SK-MEL-5 (cell line): Measurements from ENCODE around the gene MYCN. TPM values are rescaled to one million over a fixed set of nuclear protein-coding genes. Genes with fewer than 3 reads are reported as not detected.
"Not testable (repeated sequence)": the region's sequence is repeated elsewhere in the genome, so short reads cannot be mapped to it uniquely, and the experiment has no call there.

Source experiments
- DNase-seq: peaks from one replicate; pipeline ENCODE4 v3.0.0-alpha.2; 2016; ENCODE audit warnings: low read depth, low spot score
- in situ Hi-C: cut with HindIII; loops from 2 replicates; pipeline ENCODE4 v1.10.0; 2016; ENCODE audit warnings: low sequenced_read_pairs, high pct_unique_total_duplicates, low pct_unique_long_range_greater_than_20kb
- total RNA-seq: library from RNA; depleted of rRNA; stranded (reverse); fragments of >200 nt; shearing (Covaris generic); gene quantifications from 2 replicates; pipeline ENCODE4 v1.2.3, GENCODE V29; 2014

Gene MYCN
- total RNA-seq, 1 experiment from 2014 or later = 0.11 TPM

DNA sequence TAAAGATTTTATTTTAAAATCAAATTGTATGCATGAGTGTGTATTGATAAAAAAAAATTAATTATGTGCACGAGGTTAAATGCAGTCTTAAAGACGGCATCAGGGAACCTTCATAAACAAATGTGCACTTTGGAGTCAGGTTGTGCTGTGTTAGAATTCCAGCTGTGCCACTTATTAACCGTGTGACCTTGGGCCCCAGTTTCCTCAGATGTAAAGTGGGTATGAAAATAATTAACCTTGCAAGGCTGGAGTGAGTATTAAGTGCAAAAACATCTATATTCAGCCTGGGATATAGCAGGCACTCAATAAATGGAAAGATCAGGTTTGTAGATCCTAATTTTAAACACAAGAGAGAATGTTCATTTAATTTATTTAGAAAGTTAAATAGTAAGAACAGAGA is 14.5 kb upstream of the MYCN start:
- DNase-seq = no peak
- in situ Hi-C loops = no loop called here

DNA sequence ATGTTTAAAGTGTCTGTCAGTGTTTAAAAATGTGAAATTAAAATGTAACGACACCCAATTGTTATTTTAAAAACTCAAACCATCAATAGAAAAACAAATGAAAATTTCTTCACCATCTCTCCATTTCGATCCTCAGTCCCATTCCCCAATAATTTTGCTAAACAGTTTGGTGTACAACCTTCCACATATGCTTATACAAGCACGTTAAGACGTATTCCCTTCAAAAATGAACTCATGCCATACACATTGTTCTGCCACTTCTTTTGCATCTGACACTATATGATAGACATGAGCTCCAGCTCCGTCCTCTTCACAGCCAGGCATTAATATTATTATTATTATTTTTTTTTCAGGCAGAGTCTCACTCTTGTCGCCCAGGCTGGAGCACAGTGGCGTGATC is 14.1 kb upstream of the MYCN start:
- in situ Hi-C loops = no loop called here
- DNase-seq = no peak

DNA sequence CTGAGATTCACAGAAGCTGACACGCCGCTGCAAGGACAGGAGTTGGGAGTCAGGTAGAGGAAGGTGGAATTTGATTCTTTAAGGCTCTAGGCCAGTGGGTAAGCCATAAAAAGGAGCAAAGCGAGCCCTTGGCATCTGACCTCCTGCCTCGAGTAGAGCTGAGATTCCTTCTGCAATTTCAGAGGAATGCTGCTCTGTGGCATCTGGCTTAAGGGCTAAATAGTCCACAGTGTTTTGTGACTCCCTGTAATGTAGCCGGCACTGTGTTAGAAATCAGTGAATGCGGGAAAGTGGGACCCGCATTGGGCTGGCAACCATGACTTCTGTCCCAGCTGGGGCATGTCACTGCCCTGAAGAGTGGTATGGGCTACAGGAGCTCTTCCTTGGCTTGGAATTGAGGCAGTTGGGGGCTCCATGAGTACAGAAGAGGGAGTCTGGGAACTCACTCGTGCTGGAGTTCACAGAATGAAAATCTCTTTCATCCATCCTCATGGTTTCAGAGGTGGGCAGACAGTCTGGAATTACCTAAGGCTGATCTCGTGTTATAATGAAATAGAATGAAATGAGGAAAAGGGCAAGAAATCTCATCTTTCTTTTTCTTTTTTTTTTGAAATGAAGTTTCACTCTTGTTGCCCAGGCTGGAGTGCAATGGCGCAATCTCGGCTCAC is 12.7 kb upstream of the MYCN start:
- in situ Hi-C loops = no loop called here
- no peak for DNase-seq

DNA sequence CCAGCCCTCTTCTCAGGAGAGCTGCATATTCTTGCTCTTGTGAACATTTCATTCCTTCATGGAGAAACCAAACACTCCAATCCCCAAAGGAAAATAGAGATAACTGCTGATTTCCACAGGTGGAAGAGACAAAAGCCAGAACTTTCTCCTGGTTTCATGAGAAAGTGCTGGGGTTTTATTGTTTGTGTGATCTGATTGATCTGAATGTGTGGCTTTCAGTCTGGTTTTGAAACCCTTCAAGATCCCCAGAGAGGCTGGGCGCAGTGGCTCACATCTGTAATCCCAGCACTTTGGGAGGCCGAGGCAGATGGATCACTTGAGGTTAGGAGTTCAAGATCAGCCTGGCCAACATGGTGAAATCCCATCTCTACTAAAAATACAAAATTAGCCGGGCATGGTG is 11.3 kb upstream of the MYCN start:
- DNase-seq, in situ Hi-C loops: not testable (repeated sequence)

DNA sequence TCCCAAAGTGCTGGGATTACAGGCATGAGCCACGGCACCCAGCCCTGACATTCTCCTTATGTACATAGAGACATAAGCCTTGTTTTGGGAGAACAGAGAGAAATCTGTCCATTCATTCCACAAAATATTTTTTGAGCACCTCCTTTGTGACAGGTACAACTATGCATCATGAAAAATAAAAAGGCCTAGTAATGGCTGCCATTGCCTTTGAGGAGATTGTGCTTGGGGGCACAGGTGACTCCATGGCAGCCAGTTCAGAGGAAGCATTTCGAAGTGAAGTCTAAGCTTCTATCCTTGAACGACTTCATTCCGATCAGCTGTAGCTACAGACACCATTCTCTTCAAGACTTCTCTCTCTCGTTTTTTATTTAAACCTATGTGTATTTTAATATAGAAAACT is 10.5 kb upstream of the MYCN start:
- in situ Hi-C loops = no loop called here
- no peak for DNase-seq

DNA sequence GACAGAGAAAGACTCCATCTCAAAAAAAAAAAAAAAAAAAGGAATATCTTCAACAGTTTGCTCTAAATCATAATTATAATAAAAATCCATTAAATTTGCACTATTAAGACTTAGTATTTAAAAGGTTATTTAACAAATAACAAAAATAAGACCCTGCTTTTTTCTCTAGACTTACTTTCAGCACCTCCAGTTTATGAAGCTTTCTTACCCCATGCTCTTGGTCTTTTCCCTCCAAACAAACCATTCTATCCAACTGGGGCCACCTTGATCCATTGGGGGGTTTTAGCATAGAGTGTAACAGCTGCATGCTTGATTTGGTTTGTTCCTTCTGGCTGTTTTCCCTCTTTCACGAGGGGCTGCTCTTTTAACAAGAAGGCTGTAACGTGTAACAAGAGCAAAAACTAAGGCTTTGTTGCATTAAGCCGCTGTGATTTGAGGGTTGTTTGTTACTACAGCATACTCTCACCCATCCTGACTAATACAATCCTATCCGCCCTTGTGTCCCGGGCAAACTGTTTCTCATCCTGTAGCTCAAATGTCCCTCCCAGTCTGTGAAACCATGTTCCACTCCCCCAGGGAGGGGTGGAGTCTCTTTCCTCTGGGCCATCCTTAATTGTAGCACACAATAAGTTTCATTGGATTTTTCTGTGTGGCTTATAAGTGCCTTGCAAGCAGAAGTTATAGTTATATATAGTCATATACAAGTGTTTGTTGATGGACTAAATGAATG is 9.6 kb upstream of the MYCN start:
- DNase-seq = no peak
- in situ Hi-C loops = no loop called here

DNA sequence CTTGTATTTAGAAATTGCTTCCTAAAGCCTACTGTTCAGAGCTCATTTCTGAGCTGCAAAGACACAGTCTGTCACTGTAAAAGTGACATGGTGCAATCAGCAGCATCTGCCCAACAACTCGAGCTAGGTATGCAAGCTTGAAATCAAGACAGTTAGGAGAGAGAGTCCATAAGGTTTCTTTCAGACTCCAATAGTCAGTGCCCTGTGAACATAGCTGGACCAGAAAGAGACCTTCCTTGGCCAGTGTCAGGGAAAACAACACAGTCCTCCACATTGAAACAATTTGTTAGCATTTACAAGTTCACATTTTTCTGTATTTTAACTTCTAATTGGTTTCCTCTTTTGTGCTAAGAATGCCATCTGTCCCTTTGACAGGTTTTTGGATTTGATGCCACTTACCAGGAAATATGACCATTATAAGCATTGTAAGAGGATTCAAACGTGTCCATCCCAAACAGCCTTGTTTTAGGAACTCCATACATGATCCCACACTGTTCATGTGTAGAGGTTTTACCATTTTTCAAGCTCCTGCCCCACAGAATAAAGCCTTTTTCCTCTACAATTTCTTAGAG is 8.9 kb upstream of the MYCN start:
- DNase-seq = no peak
- in situ Hi-C loops = no loop called here

DNA sequence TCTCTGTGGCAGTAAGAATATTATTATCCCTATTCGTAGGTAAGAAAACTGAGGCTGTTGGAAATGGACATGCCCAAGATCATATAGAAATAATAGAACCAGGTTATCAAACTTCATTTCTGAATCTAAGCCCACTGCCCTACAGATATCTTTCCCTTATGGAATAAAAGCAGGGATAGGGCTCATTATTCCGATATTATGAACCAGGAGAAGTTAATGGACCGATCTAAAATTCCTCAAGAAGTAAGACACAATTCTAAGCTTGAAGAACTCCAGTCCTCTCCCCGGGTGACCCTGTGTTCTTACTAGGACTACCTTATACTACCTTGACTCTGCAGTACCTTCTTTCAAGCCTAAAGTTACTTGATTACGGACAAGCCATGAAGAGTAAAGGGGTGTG is 8.4 kb upstream of the MYCN start:
- no peak for DNase-seq
- in situ Hi-C loops = no loop called here

DNA sequence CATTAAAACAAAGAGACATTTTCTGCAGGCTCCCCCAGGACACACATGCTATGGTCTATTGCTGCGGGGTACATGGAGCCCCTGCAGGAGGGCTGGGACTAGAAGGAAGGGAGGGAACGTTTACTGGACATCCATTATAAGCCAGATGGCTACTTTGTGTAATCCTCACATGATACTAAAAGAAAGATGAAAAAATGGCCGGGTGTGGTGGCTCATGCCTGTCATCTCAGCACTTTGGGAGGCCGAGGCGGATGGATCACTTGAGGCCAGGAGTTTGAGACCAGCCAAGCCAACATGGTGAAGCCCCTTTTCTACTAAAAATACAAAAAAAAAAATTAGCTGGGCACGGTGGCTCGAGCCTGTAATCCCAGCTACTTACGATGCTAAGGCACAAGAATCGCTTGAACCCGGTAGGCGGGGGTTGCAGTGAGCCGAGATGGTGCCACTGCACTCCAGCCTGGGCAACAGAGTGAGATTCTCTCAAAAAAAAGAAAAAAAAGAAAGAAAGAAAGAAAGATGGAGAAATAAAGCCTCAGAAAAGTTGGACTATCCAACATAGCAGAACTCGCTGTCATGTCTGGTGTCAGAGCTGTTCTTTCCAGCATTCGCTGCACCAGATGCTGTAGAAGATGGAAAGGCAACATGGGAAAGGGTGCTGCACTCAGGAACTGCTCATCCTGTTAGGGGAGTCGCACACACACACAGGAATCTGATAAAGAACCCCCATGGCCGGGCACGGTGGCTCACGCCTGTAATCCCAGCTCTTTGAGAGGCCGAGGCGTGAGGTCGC is 7.8 kb upstream of the MYCN start:
- in situ Hi-C loops = no loop called here
- DNase-seq = no peak

DNA sequence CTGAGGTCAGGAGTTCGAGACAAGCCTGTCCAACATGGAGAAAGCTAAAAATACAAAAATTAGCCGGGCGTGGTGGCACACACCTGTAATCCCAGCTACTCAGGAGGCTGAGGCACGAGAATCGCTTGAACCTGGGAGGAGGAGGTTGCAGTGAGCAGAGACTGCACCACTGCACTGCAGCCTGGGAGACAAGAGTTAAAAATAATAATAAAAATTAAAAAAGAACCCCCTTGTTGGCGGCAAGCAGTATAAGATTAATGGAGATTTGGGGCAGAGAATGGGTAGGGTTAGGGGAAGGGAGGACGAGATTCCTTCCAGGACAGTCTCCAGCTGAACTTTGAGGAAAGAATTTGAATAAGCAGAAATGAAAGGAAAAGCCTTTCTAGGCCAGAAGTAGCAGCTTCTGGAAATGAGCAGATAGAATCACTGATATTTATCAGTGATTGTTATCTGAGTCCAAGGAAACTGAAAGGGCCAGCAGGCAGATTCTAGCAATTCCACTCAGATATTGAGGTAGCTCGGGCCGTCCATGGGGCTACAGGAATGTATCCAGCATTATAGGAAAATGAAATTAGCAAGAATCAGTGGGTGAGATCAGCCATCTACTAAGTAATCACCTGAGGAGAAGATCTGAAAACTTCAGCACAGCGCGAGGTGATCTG is 7.0 kb upstream of the MYCN start:
- in situ Hi-C loops = no loop called here
- DNase-seq = no peak

DNA sequence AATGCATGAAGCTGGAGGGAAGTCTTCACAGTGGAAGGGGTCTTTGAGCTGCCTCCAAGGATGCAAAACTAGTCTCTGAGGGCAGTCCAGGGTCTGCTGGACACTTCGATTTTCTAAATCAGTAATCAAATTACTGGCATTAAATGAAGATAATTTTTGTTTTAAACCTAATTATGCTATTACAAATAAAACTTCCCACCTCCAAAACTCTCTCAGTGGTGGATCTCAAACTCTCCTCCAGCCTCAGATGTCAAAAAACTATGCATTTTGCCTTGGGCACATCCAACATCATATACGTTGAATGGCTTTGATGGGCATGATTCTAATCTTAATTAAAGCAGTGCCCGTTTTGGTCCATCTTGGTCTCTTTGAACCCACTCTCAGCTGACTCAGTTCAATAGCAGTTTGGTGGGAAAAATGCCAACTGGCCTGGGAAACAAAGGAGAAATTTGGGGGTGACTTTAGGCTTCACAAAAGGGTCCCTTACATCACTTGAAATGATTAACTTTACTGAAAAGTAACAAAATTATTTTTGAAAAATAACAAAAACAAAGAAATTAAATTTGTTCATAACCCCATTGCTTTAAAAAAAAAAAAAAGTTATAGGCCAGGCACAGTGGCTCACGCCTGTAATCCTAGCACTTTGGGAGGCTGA is 5.9 kb upstream of the MYCN start:
- in situ Hi-C loops = no loop called here
- no peak for DNase-seq

DNA sequence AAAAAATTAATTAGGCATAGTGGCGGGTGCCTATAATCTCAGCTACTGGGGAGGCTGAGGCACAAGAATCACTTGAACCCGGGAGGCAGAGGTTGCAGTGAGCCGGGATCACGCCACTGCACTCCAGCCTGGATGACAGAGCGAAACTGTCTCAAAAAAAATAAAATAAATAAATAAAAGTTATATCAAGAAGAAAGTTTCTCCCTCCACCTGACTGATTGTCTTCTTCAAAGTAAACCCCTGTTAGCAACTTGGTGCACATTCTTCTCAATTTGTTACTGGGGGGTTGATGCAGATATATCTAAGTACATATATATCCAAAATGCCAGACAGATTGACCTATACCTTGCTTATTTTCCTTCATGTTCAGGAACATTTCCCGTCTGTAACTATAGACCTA is 5.2 kb upstream of the MYCN start:
- no peak for DNase-seq
- in situ Hi-C loops = no loop called here

DNA sequence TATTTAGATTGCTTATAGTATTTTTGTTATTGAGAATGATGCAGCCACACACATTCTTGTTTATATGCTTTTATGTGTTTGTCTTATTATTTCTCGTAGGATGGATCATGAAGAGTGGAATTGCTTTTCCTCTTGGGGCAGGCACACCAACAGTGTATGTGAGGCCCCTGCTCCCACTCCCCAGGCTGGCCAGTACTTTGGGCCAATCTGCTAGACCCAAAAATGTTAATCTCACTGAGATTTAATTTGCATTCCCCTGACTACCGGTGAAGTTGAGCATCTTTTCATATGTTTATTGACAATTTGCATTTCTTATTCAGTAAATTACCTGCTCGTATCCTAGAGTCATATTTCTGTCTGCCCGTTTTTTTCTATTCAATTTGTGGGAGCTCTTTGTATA is 4.7 kb upstream of the MYCN start:
- in situ Hi-C loops = no loop called here

DNA sequence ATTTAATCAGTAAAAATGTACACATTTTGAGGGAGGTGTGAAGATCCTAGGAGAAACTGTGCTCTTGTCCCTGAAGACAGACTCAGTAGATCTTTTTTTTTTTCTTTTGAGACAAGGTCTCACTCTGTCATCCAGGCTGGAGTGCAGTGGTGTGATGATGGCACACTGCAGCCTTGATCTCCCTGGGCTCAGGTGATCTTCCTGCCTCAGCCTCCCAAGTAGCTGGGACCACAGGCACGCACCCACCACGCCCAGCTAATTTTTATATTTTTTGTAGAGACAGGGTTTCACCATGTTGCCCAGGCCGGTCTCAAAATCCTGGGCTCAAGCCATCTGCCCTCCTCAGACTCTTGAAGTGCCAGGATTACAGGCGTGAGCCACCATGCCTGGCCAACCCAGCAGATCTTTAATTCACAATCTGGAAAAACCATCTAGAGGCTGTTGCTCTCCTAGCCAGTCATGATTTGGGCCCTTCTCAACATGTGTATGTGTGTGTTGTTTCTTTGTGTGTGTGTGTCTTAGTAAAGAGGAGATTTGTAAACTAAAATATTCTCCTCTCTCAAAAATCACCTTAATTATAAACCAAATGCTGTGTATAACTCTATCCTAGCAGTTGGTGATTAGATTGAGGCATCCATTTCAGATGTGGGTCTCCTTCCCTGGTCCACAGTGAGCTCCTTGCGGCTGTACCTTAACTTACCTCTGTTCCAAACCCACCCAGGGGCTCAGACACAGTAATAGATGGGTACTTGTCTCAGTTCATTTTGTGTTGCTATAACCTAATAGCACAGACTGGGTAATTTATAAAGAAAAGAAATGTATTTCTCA is 3.9 kb upstream of the MYCN start:
- in situ Hi-C loops = no loop called here
- DNase-seq = no peak

More for the DNA sequence above, 4.7 kb upstream of the MYCN start:
- DNase-seq = no peak

DNA sequence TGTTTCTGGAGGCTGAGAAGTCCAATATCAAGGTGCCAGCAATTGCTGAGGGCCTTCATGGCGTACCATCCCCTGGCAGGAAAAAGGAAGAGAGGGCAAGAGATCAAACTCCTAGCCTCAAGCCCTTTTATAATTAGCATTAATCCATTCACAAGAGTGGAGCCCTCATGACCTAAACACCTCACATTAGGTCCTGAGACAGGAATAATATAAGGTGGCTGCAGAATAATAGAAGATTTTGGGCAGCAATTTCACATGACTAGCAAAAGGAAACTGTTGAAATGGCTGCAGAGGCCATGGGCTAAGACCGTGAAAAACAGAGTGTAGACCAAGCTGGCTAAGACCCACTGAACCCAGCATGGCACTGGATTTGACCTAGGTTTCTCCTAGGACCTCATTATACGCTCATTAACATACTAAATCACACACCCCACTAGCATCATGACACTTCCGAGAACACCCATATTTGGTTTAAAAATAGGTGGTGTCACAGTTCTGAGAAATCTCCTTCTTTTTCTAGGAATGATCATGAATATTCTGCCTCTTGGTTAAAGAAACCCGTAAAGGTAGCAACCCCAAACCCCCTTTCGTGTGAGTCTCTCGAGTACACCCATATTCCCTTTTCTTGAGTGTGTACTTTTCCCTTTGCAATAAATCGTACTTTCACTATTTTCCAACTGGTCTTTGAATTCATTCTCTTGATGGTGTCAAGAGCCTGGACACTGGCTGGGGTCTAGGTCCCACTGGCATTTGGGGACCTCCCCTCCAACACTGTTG is 3.1 kb upstream of the MYCN start:
- DNase-seq = no peak
- in situ Hi-C loops = no loop called here
